ENCODE measurements around the gene TRPV5.

DNA sequence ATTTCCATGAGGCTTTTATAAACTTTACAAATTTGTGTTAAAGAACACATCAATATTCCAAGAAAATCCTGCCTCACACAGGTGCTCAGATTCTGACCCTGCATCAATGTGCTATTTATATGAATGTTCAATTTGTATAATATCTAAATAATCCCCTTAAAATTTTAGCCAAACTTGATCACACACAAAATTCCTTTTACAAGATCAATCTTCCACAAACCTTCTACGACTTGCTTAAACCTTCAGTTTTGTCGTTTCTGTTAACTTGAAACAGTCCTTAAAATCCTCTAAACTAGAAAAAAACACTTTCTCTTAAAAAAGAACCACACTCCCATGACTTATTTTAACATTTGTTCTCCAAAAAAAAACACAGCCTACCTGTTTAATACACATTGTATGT, 27.8 kb downstream of the TRPV5 start:
- TF ChIP-seq EZH2 (IDR thresholded peaks at IDR 0.05) (no peak), POLR2AphosphoS5 (IDR thresholded peaks at IDR 0.05; ENCODE audit: borderline replicate concordance, low read depth, low read length) (no peak)

Data from SK-N-MC (cell line).